A549 treated with dexamethasone at 1 μM for 4 hours (cell line): ENCODE results near the gene OR6K3. TPM values are rescaled to one million over a fixed set of nuclear protein-coding genes. Genes with fewer than 3 reads are reported as not detected.

Experiments used
- total RNA-seq: library from RNA; stranded (reverse); fragments of 200-300 nt; extraction: Qiagen RNA extraction; gene quantifications from 5 replicates; pipeline ENCODE4 v1.2.3, GENCODE V29; 2022

OR6K3 gene
- total RNA-seq, result not detected in 5 replicates

DNA sequence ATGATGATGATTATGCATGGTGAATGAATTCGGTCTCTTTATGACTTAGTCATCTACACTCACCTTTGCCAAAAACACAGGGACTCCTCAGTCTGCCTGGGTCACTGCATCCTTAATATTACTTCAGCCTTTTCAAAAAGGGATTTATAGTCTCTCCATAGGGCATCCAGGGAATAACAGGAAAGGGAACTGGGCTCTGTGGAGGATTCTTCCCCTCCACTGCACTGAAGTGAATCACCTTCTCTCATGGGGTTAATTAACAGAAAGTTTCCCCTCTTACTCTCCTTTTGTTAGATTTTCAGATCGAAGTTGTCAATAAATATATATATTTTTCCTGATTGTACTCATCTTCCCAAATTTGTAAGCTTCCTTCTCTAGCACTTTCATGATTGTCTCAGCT is at the start of gene OR6K3:
OR6K3 (minus strand) TSS at position 101 of the 400 bp plus-strand sequence. CDS start 2,605 bp downstream, outside the sequence.

GRCh38 chr1:158754420-158754819 is 33.9 kb upstream of the OR6K3 start, which contains the start of gene OR6K6:
Gene OR6K6, plus strand, starts transcription at chr1:158754720. Its CDS starts 168 bp downstream, at chr1:158754888.

DNA sequence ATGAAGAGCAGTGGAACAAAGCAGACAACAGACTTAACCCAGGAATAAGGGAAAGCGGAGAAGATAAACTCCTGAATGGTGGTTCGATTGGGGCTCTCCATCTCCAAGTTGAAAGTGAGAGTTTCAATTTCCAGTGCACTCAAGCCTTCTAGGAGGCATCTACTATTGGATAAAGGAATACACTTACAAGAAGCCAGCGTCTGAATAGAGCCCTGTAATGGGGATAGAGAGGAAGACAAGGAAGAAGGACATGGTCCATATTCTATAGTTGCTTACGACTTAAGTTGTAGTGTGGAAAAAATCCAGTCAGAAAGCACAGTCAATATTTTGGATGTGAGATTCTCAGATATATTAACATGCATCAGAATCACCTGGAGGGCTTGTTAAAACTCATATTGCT is 20.0 kb downstream of the OR6K3 start, which contains the start of gene OR6K2:
OR6K2 (minus strand) TSS at position 101 of the 400 bp plus-strand sequence; CDS start at position 101, 0 bp downstream.

GRCh38 chr1:158686111-158687009 is 34.2 kb downstream of the OR6K3 start, which contains the start of gene SPTA1:
Gene SPTA1, minus strand, starts transcription at chr1:158686715. Its CDS starts 198 bp downstream, at chr1:158686517.

Other genes with a start within 250 kb of the OR6K3 start
- gene OR10R2, start 248.5 kb downstream of the OR6K3 start, total RNA-seq, result not detected in 5 replicates
- gene OR6Y1, start 166.3 kb downstream of the OR6K3 start, total RNA-seq, result not detected in 5 replicates
- gene OR6P1, start 150.1 kb downstream of the OR6K3 start, total RNA-seq, result not detected in 5 replicates
- not detected in 5 replicates for gene OR10X1, start 140.8 kb downstream of the OR6K3 start, total RNA-seq
- gene OR10Z1, start 115.5 kb downstream of the OR6K3 start, total RNA-seq, result not detected in 5 replicates
- gene SPTA1, start 34.0 kb downstream of the OR6K3 start, total RNA-seq, result not detected in 5 replicates
- not detected in 5 replicates for gene OR6K2, start 20.1 kb downstream of the OR6K3 start, total RNA-seq
- not detected in 5 replicates for gene OR6K6, start 34.0 kb upstream of the OR6K3 start, total RNA-seq
- not detected in 5 replicates for gene OR6N1, start 51.5 kb upstream of the OR6K3 start, total RNA-seq
- not detected in 5 replicates for gene OR6N2, start 60.5 kb upstream of the OR6K3 start, total RNA-seq
- not detected in 5 replicates for gene MNDA, start 110.6 kb upstream of the OR6K3 start, total RNA-seq
- gene PYHIN1, start 210.8 kb upstream of the OR6K3 start, total RNA-seq, result not detected in 5 replicates